ENCODE measurements around the gene SETD6. TPM values are rescaled to one million over a fixed set of nuclear protein-coding genes. Genes with fewer than 3 reads are reported as not detected.
A peak's percentile ranks its signal among the peaks of the same experiment; 100 is the strongest.
"Not testable (repeated sequence)": the region's sequence is repeated elsewhere in the genome, so short reads cannot be mapped to it uniquely, and the experiment has no call there.

Gene SETD6
- total RNA-seq, 4 donors from 2014 or later = 12.9 to 46.0 (median 18.0) TPM

DNA sequence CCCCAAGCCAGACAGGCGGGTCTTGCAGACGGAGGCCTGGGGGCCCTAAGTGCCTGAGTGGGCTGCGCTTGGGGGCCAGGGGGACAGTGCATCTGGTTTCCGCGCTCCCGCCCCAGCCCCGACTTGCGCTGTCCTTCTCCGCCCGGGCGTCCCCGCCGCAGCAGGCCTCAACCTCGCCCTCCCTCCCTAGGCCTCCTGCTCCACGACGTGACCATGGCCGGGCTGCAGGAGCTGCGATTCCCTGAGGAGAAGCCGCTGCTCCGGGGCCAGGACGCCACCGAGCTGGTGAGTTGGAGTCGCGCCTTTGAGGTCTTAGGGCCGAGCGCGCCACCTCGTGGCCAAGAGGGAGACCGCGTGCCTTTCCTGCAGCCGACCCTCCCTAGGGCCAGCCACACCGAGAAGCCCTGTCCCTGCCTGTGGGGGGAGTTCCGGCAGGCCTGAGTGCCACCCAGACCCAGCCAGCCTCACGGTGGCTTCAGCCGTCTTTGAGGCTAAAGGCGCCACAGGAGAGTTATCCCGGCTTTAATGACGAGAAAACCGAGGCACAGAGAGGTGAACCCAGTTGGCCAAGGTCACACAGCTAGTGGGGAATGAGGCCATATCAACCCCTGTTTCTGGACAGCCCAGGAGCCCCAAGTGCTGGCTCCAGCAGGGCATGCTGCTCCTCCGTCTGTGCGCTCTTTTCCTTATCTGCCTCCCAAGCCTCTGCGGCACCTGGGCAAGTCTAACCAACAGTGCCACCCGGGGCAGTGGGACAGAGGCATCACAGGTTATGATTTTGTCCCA is 27.6 kb upstream of the SETD6 start:
- Histone ChIP-seq H3K27ac (no peak overlapping the region), H3K4me3 (peak overlapping the region in 3 of 4 donors; percentile 10 to 35 (median 30)), H3K9me3 (no peaks in the 10 kb centered on the region), H3K27me3 (peaks cover 0 to 6% (median 0%) of the 10 kb centered on the region in 4 donors), H3K4me1 (peaks cover 0 to 9% (median 6%) of the 10 kb centered on the region in 3 donors), H3K36me3 (peaks cover 0 to 4% (median 0%) of the 10 kb centered on the region in 3 donors)
- DNase-seq = no peak
- intact Hi-C loops (cut with DNase I) = loop anchor here (2.0 kb wide), 1 partner anchor 153 kb away; no protein-coding TSS in a partner anchor
- WGBS, 2 donors = 18 to 36% methylated on average over 10 to 24 of the region's 43 CpGs
- TF ChIP-seq POLR2A (IDR thresholded peaks at IDR 0.05) = no peak
- TF ChIP-seq, protein P1, sequence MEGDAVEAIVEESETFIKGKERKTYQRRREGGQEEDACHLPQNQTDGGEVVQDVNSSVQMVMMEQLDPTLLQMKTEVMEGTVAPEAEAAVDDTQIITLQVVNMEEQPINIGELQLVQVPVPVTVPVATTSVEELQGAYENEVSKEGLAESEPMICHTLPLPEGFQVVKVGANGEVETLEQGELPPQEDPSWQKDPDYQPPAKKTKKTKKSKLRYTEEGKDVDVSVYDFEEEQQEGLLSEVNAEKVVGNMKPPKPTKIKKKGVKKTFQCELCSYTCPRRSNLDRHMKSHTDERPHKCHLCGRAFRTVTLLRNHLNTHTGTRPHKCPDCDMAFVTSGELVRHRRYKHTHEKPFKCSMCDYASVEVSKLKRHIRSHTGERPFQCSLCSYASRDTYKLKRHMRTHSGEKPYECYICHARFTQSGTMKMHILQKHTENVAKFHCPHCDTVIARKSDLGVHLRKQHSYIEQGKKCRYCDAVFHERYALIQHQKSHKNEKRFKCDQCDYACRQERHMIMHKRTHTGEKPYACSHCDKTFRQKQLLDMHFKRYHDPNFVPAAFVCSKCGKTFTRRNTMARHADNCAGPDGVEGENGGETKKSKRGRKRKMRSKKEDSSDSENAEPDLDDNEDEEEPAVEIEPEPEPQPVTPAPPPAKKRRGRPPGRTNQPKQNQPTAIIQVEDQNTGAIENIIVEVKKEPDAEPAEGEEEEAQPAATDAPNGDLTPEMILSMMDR (IDR thresholded peaks at IDR 0.05) = peak; percentile 90 to 95 (median 94)

DNA sequence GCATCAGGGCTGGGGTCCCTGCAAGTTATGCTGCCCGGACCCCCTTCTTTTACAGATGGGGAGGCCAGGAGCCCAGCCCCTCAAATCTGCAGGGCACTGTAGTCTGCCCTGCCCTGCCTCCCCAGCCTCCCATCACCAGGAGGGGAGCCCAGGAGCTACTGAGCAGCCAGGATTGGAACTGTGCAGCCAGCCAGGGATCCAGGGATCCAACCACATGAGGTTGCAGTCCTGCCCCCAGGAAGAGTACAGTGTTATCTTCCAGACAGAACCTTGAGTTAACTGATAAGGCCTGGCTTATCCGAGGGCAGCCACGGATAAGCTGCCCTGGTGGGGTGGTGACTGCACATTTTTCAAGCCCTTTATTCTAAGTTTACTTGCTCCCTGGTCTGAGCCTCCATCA is 26.8 kb upstream of the SETD6 start:
- H3K27me3 ChIP-seq = peaks cover 0 to 6% (median 0%) of the 10 kb centered on the region in 4 donors
- no peak for DNase-seq
- intact Hi-C loops (cut with DNase I) = loop anchor here (2.0 kb wide), 1 partner anchor 154 kb away; no protein-coding TSS in a partner anchor
- H3K36me3 ChIP-seq = peaks cover 0 to 4% (median 0%) of the 10 kb centered on the region in 3 donors
- no peak overlapping the region for H3K4me3 ChIP-seq
- TF ChIP-seq, protein P1 (IDR thresholded peaks at IDR 0.05) = no peak
- TF ChIP-seq POLR2A (IDR thresholded peaks at IDR 0.05) = no peak
- no peak overlapping the region for H3K27ac ChIP-seq
- no peaks in the 10 kb centered on the region for H3K9me3 ChIP-seq
- H3K4me1 ChIP-seq = peaks cover 0 to 9% (median 6%) of the 10 kb centered on the region in 3 donors
- 0 to 14% methylated on average over 1 of the region's 3 CpGs for WGBS, 2 donors

DNA sequence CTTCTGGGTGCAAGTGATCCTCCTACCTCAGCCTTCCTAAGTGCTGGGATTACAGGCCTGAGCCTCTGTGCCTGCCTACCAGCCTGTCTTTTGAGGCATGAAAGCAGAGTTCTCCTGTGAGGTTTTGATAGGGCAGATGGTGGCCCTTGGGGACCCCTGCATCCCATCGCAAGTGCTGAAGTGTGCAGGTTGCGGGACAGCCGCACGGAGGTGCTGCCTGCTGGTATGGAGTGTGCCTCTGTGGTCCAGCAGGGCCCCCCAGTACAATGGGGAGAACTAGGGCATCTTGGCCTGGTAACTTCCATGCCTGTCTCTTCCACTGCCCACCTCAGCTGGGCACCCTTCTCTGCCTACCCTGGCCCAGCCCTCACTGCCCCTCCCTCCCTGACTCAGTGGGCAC is 25.3 kb upstream of the SETD6 start:
- peaks cover 0 to 6% (median 0%) of the 10 kb centered on the region in 4 donors for H3K27me3 ChIP-seq
- H3K4me1 ChIP-seq = peaks cover 0 to 9% (median 6%) of the 10 kb centered on the region in 3 donors
- H3K4me3 ChIP-seq = no peak overlapping the region
- no peaks in the 10 kb centered on the region for H3K9me3 ChIP-seq
- DNase-seq = no peak
- TF ChIP-seq, protein P1 (IDR thresholded peaks at IDR 0.05) = no peak
- TF ChIP-seq POLR2A (IDR thresholded peaks at IDR 0.05) = no peak
- WGBS, 2 donors = 96 to 100% methylated on average over 1 to 4 of the region's 4 CpGs
- peaks cover 0 to 4% (median 0%) of the 10 kb centered on the region in 3 donors for H3K36me3 ChIP-seq
- H3K27ac ChIP-seq = no peak overlapping the region
- intact Hi-C loops (cut with DNase I) = no loop called here

DNA sequence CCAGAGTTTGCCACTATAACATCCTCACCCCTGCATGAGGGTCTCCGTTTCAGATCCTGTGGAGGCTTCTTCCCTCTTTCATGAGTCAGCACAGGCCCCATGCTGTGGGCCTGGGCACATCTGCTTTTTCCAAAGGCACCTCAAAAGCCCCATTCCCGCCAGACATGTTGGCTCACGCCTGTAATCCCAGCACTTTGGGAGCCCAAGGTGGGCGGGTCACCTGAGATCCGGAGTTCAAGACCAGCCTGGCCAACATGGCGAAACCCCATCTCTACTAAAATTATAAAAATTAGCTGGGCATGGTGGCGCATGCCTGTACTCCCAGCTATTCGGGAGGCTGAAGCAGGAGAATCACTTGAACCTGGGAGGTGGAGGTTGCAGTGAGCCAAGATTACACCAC is 24.8 kb upstream of the SETD6 start:
- H3K4me3 ChIP-seq; H3K27me3 ChIP-seq; DNase-seq; H3K4me1 ChIP-seq; H3K36me3 ChIP-seq; intact Hi-C loops (cut with DNase I); H3K9me3 ChIP-seq; H3K27ac ChIP-seq: not testable (repeated sequence)
- WGBS, 2 donors = 79 to 89% methylated on average over 2 to 3 of the region's 8 CpGs

DNA sequence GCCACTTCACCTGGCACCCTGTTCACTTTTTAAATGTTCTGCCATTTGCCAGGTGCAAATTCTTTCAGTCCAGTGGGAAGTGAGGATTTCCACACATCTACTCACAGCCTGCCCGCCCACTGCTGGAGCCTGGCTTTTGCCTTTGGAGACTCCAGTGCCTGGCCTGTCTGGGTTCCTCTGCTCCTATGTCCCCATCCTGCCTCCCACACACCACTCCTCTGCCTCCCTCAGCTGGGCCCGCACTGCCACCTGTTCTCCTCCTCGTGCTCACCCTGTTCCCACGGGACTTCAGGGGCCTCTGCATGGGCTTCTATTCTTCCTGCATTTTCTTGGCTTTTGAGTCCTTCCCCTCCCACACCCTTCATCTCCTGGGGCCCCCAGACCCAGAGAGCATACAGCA is 23.3 kb upstream of the SETD6 start:
- no peak for DNase-seq
- no peak overlapping the region for H3K27ac ChIP-seq
- intact Hi-C loops (cut with DNase I) = no loop called here
- H3K9me3 ChIP-seq = no peaks in the 10 kb centered on the region
- no peak for TF ChIP-seq POLR2A (IDR thresholded peaks at IDR 0.05)
- TF ChIP-seq, protein P1 (IDR thresholded peaks at IDR 0.05) = no peak
- no peak overlapping the region for H3K4me3 ChIP-seq
- peaks cover 0 to 4% (median 0%) of the 10 kb centered on the region in 3 donors for H3K36me3 ChIP-seq
- peaks cover 0 to 6% (median 0%) of the 10 kb centered on the region in 4 donors for H3K27me3 ChIP-seq
- H3K4me1 ChIP-seq = peaks cover 0 to 9% (median 6%) of the 10 kb centered on the region in 3 donors
- WGBS, 2 donors = 79 to 80% methylated on average over 4 of the region's 4 CpGs

Measured in esophagus squamous epithelium (tissue), 5 donors.